HepG2 (cell line): ENCODE data around the gene NFE2L2. TPM values are rescaled to one million over a fixed set of nuclear protein-coding genes. Genes with fewer than 3 reads are reported as not detected.
A peak's percentile ranks its signal among the peaks of the same experiment; 100 is the strongest.

ENCODE experiments used
- ARNTL ChIP-seq: sonication (generic); formaldehyde crosslinking; IDR thresholded peaks from 2 replicates; pipeline ENCODE4 v1.4.0; 2020; ENCODE audit warnings: mild to moderate bottlenecking, missing genetic modification reagents
- GPN1 ChIP-seq: sonication (generic); formaldehyde crosslinking; IDR thresholded peaks from 2 replicates; pipeline ENCODE4 v1.5.1; 2020; ENCODE audit warnings: missing genetic modification reagents, borderline replicate concordance
- HOMEZ ChIP-seq: IDR thresholded peaks from 2 replicates; pipeline ENCODE4 v1.6.1; 2016; ENCODE audit warnings: low read depth
- NFE2 ChIP-seq: sonication (generic); formaldehyde crosslinking; IDR thresholded peaks from 2 replicates; pipeline ENCODE4 v1.4.0; 2020; ENCODE audit warnings: missing genetic modification reagents
- PAXIP1 ChIP-seq: sonication (generic); formaldehyde crosslinking; conservative IDR thresholded peaks from 2 replicates; pipeline ENCODE4 v1.4.0; 2020; ENCODE audit warnings: mild to moderate bottlenecking, missing genetic modification reagents, moderate library complexity
- RORA ChIP-seq: sonication (generic); formaldehyde crosslinking; IDR thresholded peaks from 2 replicates; pipeline ENCODE4 v1.5.0; 2020; ENCODE audit warnings: mild to moderate bottlenecking, missing genetic modification reagents, moderate library complexity
- SETDB1 ChIP-seq: sonication (generic); formaldehyde crosslinking; IDR thresholded peaks from 2 replicates; pipeline ENCODE4 v1.5.1; 2020; ENCODE audit warnings: missing genetic modification reagents, mild to moderate bottlenecking, borderline replicate concordance
- SMARCC2 ChIP-seq: fragments of 450-650 bp; IDR thresholded peaks from 2 replicates; pipeline ENCODE4 v1.6.1; 2017; ENCODE audit warnings: antibody characterized with exemption, mild to moderate bottlenecking
- SMC3 ChIP-seq: IDR thresholded peaks from 2 replicates; pipeline ENCODE4 v1.6.1; 2011; ENCODE audit warnings: low read length, improper control_type of control experiment
- SOX6 ChIP-seq, 2 experiments: fragments of 450-650 bp in 1 of 2; sonication (generic) in 1 of 2; formaldehyde crosslinking in 1 of 2; IDR thresholded peaks; 2 replicates each; pipeline versions ENCODE4 v1.4.0 to v1.6.1; 2017 to 2020; ENCODE audit warnings: antibody characterized with exemption in 1 of 2, mild to moderate bottlenecking in 1 of 2, missing genetic modification reagents in 1 of 2
- ZNF510 ChIP-seq: sonication (generic); formaldehyde crosslinking; IDR thresholded peaks from 2 replicates; pipeline ENCODE4 v1.4.0; 2020; ENCODE audit warnings: low read depth, mild to moderate bottlenecking, missing genetic modification reagents
- ZNF530 ChIP-seq: sonication (generic); formaldehyde crosslinking; IDR thresholded peaks from 2 replicates; pipeline ENCODE4 v1.5.0; 2020; ENCODE audit warnings: low read depth, mild to moderate bottlenecking, missing genetic modification reagents
- polyA plus RNA-seq, 8 experiments: library from polyadenylated mRNA; depleted of rRNA in 3 of 8; stranded (reverse) in 7 of 8; unstranded in 1 of 8; fragments of >200 nt; fragmentation: Illumina TruSeq in 4 of 8; extraction: Trizol in 4 of 8; gene quantifications; 2 replicates each; pipeline versions ENCODE4 v1.2.1 to v1.2.3, GENCODE V29; 2011 to 2016; ENCODE audit warnings: low read depth in 4 of 8, missing spikeins in 1 of 8, mixed read lengths in 1 of 8; ENCODE audit not compliant: insufficient read depth in 1 of 8
- total RNA-seq, 5 experiments: library from RNA; depleted of rRNA; stranded (reverse); fragments of >200 nt; fragmentation: Illumina TruSeq; extraction: Trizol; gene quantifications; 2 replicates each; pipeline ENCODE4 v1.2.3, GENCODE V29; 2016; ENCODE audit warnings: low read depth in 1 of 5
- TF ChIP-seq, protein P1 (sequence below), 2 experiments: sonication (generic) in 1 of 2; formaldehyde crosslinking in 1 of 2; IDR thresholded peaks; 2 replicates each; pipeline versions ENCODE4 v1.4.0 to v1.6.1; 2018 to 2020; ENCODE audit warnings: missing genetic modification reagents in 2 of 2, borderline replicate concordance in 1 of 2, low read depth in 1 of 2, mild to moderate bottlenecking in 1 of 2, missing biosample characterization in 1 of 2
- TF ChIP-seq, protein P2 (sequence below): sonication (generic); formaldehyde crosslinking; IDR thresholded peaks from 2 replicates; pipeline ENCODE4 v1.4.0; 2020; ENCODE audit warnings: missing genetic modification reagents
- TF ChIP-seq, protein P3 (sequence below): sonication (generic); formaldehyde crosslinking; IDR thresholded peaks from 2 replicates; pipeline ENCODE4 v1.4.0; 2020; ENCODE audit warnings: missing genetic modification reagents

The NFE2L2 gene
- total and polyA plus RNA-seq, 2 of the 13 experiments (the other 11 are each of a cell fraction or from before 2014, with no cell fraction given), result 84.6 to 215 TPM

- TF ChIP-seq, protein P1, sequence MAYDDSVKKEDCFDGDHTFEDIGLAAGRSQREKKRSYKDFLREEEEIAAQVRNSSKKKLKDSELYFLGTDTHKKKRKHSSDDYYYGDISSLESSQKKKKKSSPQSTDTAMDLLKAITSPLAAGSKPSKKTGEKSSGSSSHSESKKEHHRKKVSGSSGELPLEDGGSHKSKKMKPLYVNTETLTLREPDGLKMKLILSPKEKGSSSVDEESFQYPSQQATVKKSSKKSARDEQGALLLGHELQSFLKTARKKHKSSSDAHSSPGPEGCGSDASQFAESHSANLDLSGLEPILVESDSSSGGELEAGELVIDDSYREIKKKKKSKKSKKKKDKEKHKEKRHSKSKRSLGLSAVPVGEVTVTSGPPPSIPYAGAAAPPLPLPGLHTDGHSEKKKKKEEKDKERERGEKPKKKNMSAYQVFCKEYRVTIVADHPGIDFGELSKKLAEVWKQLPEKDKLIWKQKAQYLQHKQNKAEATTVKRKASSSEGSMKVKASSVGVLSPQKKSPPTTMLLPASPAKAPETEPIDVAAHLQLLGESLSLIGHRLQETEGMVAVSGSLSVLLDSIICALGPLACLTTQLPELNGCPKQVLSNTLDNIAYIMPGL (CRISPR knock-in tag; IDR thresholded peaks at IDR 0.05; ENCODE audit: borderline replicate concordance in 1 of 2, low read depth in 1 of 2), result peak in 1 of 2 experiments; percentile 60; a peak in 2 of 4 replicates
- TF ChIP-seq GPN1 (CRISPR knock-in tag) (no peak), ARNTL (CRISPR knock-in tag) (0 out of 2 replicates have a peak, but pooled peaks have one; percentile 54), SOX6 (IDR thresholded peaks at IDR 0.05) (no peak), SOX6 (CRISPR knock-in tag; IDR thresholded peaks at IDR 0.05) (peak; percentile 51; the same call in 1 of the 2 replicates), SMARCC2 (no peak), ZNF510 (CRISPR knock-in tag) (no peak; the same call in 1 of the 2 replicates), SMC3 (peak; percentile 48; the same call in 1 of the 2 replicates), PAXIP1 (peak; percentile 39; the same call in 1 of the 2 replicates), RORA (no peak), ZNF530 (CRISPR knock-in tag) (no peak), HOMEZ (CRISPR knock-in tag) (0 out of 2 replicates have a peak, but pooled peaks have one; percentile 31), SETDB1 (CRISPR knock-in tag) (no peak), NFE2 (no peak)
- TF ChIP-seq, protein P2, sequence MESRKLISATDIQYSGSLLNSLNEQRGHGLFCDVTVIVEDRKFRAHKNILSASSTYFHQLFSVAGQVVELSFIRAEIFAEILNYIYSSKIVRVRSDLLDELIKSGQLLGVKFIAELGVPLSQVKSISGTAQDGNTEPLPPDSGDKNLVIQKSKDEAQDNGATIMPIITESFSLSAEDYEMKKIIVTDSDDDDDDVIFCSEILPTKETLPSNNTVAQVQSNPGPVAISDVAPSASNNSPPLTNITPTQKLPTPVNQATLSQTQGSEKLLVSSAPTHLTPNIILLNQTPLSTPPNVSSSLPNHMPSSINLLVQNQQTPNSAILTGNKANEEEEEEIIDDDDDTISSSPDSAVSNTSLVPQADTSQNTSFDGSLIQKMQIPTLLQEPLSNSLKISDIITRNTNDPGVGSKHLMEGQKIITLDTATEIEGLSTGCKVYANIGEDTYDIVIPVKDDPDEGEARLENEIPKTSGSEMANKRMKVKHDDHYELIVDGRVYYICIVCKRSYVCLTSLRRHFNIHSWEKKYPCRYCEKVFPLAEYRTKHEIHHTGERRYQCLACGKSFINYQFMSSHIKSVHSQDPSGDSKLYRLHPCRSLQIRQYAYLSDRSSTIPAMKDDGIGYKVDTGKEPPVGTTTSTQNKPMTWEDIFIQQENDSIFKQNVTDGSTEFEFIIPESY (CRISPR knock-in tag), result peak; percentile 79
- TF ChIP-seq, protein P3, sequence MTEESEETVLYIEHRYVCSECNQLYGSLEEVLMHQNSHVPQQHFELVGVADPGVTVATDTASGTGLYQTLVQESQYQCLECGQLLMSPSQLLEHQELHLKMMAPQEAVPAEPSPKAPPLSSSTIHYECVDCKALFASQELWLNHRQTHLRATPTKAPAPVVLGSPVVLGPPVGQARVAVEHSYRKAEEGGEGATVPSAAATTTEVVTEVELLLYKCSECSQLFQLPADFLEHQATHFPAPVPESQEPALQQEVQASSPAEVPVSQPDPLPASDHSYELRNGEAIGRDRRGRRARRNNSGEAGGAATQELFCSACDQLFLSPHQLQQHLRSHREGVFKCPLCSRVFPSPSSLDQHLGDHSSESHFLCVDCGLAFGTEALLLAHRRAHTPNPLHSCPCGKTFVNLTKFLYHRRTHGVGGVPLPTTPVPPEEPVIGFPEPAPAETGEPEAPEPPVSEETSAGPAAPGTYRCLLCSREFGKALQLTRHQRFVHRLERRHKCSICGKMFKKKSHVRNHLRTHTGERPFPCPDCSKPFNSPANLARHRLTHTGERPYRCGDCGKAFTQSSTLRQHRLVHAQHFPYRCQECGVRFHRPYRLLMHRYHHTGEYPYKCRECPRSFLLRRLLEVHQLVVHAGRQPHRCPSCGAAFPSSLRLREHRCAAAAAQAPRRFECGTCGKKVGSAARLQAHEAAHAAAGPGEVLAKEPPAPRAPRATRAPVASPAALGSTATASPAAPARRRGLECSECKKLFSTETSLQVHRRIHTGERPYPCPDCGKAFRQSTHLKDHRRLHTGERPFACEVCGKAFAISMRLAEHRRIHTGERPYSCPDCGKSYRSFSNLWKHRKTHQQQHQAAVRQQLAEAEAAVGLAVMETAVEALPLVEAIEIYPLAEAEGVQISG (CRISPR knock-in tag), result no peak
These were observed 9.9 kb downstream of the NFE2L2 start (continued) for GRCh38 chr2:177254433-177255226.
